ENCODE results near the gene ANXA7.

- no peak for TF ChIP-seq POLR2A (IDR thresholded peaks at IDR 0.05)
- no peak for TF ChIP-seq CTCF (IDR thresholded peaks at IDR 0.05)
- TF ChIP-seq POLR2AphosphoS5 (IDR thresholded peaks at IDR 0.05; ENCODE audit: insufficient read depth in 1 of 2, low read depth in 1 of 2): no peak
These were observed 47.2 kb downstream of the ANXA7 start for GRCh38 chr10:73366381-73367298.
